ENCODE data around the gene MYMX.
A peak's percentile ranks its signal among the peaks of the same experiment; 100 is the strongest.

The MYMX gene

DNA sequence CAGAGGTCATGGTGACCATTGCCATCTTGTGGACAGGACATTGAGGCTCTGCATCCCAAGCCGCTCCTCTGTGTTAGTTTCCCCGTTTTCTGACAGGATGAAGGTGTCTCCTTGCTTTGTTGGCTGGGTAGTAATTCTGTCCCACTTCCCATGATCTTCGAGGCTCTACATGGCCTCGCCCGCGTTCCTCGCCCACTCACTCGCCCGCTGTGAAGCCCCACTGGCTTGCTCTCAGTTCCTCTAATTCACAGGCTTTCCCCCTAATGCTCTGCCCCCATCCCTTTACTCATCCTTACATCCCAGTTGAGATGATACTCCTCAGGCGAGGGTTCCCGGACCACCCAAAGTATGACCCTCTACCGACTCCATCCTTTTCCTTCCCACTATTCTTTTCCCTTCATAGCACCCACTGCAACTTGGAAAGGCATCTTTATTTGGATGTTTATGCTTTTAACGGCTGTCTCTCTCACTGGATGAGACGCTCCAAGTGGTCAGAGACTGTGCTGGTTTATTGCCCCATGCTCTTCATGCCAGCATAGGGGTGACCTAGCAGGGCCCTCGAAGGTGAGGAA lies 41.1 kb downstream of the MYMX start:
- Histone ChIP-seq H3K9me3 (ENCODE audit: control insufficient read depth, insufficient read depth, low read length) (no peaks in the 10 kb centered on the region), H3F3A (ENCODE audit: control insufficient read depth, insufficient read depth) (peaks cover 50% of the 10 kb centered on the region), H3K4me3 (ENCODE audit: low read length) (peak overlapping the region; percentile 87), H3K9me2 (replicated peaks; ENCODE audit: control insufficient read depth, low read length) (no peaks in the 10 kb centered on the region), H3K4me2 (ENCODE audit: low read length) (peak overlapping the region; percentile 94), H3K79me2 (ENCODE audit: control insufficient read depth, low read length) (peaks cover 31% of the 10 kb centered on the region), H3K27me3 (ENCODE audit: control insufficient read depth, low read length) (no peaks in the 10 kb centered on the region), H3K27ac (ENCODE audit: low read depth, low read length) (peak overlapping the region; percentile 55), H3K36me3 (ENCODE audit: control insufficient read depth, low read length) (peaks cover 79% of the 10 kb centered on the region), H3K4me1 (ENCODE audit: control insufficient read depth, low read length) (peaks cover 68% of the 10 kb centered on the region), H4K20me1 (ENCODE audit: control insufficient read depth, insufficient read depth, low read depth, low read length) (no peaks in the 10 kb centered on the region; the same call in 1 of the 2 replicates)
- TF ChIP-seq EZH2phosphoT487 (IDR thresholded peaks at IDR 0.05; ENCODE audit: borderline replicate concordance, low read length), result no peak
- no peak for TF ChIP-seq CTCF (IDR thresholded peaks at IDR 0.05; ENCODE audit: low read depth, low read length, poor library complexity, severe bottlenecking)

- H4K20me1 ChIP-seq (ENCODE audit: control insufficient read depth, insufficient read depth, low read depth, low read length), result no peaks in the 10 kb centered on the region; the same call in 1 of the 2 replicates
- peaks cover 79% of the 10 kb centered on the region for H3K36me3 ChIP-seq (ENCODE audit: control insufficient read depth, low read length)
- peaks cover 44% of the 10 kb centered on the region for H3F3A ChIP-seq (ENCODE audit: control insufficient read depth, insufficient read depth)
- H3K9me3 ChIP-seq (ENCODE audit: control insufficient read depth, insufficient read depth, low read length), result no peaks in the 10 kb centered on the region
- TF ChIP-seq CTCF (IDR thresholded peaks at IDR 0.05; ENCODE audit: low read depth, low read length, poor library complexity, severe bottlenecking) (no peak), EZH2phosphoT487 (IDR thresholded peaks at IDR 0.05; ENCODE audit: borderline replicate concordance, low read length) (no peak)
- peaks cover 72% of the 10 kb centered on the region for H3K4me1 ChIP-seq (ENCODE audit: control insufficient read depth, low read length)
- H3K4me3 ChIP-seq (ENCODE audit: low read length), result peak overlapping the region; percentile 87; the same call in 1 of the 2 replicates
- H3K4me2 ChIP-seq (ENCODE audit: low read length), result peak overlapping the region; percentile 94
- H3K9me2 ChIP-seq (replicated peaks; ENCODE audit: control insufficient read depth, low read length), result no peaks in the 10 kb centered on the region
- H3K27me3 ChIP-seq (ENCODE audit: control insufficient read depth, low read length), result no peaks in the 10 kb centered on the region
- peaks cover 37% of the 10 kb centered on the region for H3K79me2 ChIP-seq (ENCODE audit: control insufficient read depth, low read length)
- peak overlapping the region; percentile 55 for H3K27ac ChIP-seq (ENCODE audit: low read depth, low read length)
These were observed 41.7 kb downstream of the MYMX start for GRCh38 chr6:44258325-44258863.

DNA sequence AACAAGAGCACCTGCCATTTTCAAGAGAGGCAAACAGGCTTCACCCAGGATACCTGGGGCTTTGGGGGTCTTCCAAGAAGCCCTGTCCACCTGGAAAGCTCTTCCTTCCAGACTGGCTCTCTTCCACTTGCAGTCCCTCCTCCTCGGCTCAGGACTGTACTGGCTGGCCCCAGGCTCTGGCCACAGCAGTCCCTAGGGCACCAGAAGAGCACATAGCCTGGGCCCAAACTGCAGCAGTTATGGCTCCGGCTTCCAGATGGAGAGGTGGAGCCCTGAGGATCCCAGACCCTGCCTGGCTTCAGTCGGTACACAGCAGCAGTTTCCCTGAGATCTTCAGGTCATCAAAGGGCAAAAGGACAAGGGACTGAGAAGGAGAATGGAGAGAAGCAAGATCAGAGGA lies 42.2 kb downstream of the MYMX start:
- Histone ChIP-seq H3K27me3 (ENCODE audit: control insufficient read depth, low read length) (no peaks in the 10 kb centered on the region), H3K9me2 (replicated peaks; ENCODE audit: control insufficient read depth, low read length) (no peaks in the 10 kb centered on the region), H3K4me2 (ENCODE audit: low read length) (no peak overlapping the region), H3K27ac (ENCODE audit: low read depth, low read length) (peak overlapping the region; percentile 55; the same call in 1 of the 2 replicates), H3K4me1 (ENCODE audit: control insufficient read depth, low read length) (peaks cover 77% of the 10 kb centered on the region), H3K4me3 (ENCODE audit: low read length) (no peak overlapping the region), H4K20me1 (ENCODE audit: control insufficient read depth, insufficient read depth, low read depth, low read length) (no peaks in the 10 kb centered on the region; the same call in 1 of the 2 replicates), H3K9me3 (ENCODE audit: control insufficient read depth, insufficient read depth, low read length) (no peaks in the 10 kb centered on the region), H3K79me2 (ENCODE audit: control insufficient read depth, low read length) (peaks cover 42% of the 10 kb centered on the region), H3K36me3 (ENCODE audit: control insufficient read depth, low read length) (peaks cover 79% of the 10 kb centered on the region), H3F3A (ENCODE audit: control insufficient read depth, insufficient read depth) (peaks cover 42% of the 10 kb centered on the region)
- TF ChIP-seq CTCF (IDR thresholded peaks at IDR 0.05; ENCODE audit: low read depth, low read length, poor library complexity, severe bottlenecking) (no peak), EZH2phosphoT487 (IDR thresholded peaks at IDR 0.05; ENCODE audit: borderline replicate concordance, low read length) (no peak)

Data from DOHH2 (cell line).